ENCODE data around the gene HIP1R.
A peak's percentile ranks its signal among the peaks of the same experiment; 100 is the strongest.

DNA sequence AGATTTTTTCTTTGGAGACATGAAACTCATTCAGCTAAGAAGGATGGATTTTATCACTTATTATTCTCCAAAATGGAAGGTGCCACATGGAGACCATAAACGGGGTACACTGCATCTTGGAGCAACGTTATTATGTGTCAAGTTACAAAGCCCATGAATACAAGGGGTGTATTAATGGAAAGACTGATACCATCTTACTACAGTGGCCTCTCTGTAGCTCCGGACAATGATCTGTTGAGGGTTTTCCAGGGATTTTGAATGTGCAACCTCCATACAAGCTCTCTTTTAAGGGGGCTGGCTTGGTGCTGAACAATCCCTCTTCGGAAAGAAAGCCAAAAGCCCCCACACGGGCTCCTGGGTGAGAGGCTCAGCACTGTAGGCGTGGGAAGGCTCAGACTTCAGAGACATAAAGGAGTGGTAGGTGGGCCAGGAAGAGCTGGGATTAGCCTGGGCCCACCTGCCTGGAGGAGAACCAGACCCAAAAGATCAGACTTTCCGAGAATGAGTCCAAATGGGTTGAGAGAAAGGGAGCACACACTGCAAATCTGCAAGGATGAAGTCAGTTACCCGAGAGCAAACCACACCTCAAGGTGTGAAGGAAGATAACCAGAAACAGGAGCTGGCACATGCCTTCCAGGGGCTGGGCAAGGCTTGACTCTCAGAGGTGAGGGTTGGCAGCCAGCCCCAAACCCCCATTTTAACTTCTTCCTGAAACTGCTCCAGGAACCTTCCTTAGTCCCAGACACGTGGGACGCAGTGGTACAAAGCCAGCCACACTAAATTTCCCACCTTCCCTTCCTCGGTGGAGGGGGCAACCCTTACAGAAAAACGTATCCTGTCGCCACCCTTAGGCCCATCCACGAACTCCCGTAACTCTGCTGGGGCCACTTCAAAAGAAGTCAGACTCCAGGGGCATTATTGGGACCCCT, 59.2 kb downstream of the HIP1R start:
- TF ChIP-seq, protein P1, sequence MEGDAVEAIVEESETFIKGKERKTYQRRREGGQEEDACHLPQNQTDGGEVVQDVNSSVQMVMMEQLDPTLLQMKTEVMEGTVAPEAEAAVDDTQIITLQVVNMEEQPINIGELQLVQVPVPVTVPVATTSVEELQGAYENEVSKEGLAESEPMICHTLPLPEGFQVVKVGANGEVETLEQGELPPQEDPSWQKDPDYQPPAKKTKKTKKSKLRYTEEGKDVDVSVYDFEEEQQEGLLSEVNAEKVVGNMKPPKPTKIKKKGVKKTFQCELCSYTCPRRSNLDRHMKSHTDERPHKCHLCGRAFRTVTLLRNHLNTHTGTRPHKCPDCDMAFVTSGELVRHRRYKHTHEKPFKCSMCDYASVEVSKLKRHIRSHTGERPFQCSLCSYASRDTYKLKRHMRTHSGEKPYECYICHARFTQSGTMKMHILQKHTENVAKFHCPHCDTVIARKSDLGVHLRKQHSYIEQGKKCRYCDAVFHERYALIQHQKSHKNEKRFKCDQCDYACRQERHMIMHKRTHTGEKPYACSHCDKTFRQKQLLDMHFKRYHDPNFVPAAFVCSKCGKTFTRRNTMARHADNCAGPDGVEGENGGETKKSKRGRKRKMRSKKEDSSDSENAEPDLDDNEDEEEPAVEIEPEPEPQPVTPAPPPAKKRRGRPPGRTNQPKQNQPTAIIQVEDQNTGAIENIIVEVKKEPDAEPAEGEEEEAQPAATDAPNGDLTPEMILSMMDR (IDR thresholded peaks at IDR 0.05), result no peak
- peak in 2 of 4 donors; percentile 23 to 24 for TF ChIP-seq POLR2A (IDR thresholded peaks at IDR 0.05)
- peak in 1 of 2 donors; percentile 30 for TF ChIP-seq POLR2AphosphoS5 (IDR thresholded peaks at IDR 0.05)
- TF ChIP-seq EP300 (IDR thresholded peaks at IDR 0.05), result no peak

All from upper lobe of left lung (tissue), 4 donors.